ACHN (cell line): Measurements from ENCODE around the gene GLIPR2.
A peak's percentile ranks its signal among the peaks of the same experiment; 100 is the strongest.
"Not testable (repeated sequence)": the region's sequence is repeated elsewhere in the genome, so short reads cannot be mapped to it uniquely, and the experiment has no call there.

Experiments
- DNase-seq: peaks from one replicate; pipeline ENCODE4 v3.0.0-alpha.2; 2015
- in situ Hi-C: cut with HindIII; loops from 2 replicates; pipeline ENCODE4 v1.10.0; 2017; ENCODE audit warnings: low sequenced_read_pairs, low pct_ligation_motif_present, low pct_unique_long_range_greater_than_20kb

Gene GLIPR2

DNA sequence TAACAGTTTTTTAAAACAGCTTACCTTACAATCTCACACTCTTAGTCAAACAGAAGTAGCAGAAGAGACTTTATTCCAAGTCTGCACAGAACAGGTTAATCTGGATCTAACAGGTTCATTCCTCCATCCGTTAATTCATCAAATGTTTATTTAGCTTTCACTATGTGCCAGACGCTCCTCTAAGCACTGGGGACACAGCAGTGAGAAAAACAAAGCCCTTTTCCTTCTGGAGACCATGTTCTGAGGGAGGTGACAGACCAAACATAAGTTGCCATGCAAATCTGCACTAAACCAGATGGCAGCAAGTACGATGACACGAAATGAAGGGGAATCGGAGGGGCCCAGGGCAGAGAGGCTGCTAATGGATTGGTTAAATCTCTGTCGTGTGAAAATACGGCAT lies 17.1 kb upstream of the GLIPR2 start:
- in situ Hi-C loops, result no loop called here
- DNase-seq, result no peak

DNA sequence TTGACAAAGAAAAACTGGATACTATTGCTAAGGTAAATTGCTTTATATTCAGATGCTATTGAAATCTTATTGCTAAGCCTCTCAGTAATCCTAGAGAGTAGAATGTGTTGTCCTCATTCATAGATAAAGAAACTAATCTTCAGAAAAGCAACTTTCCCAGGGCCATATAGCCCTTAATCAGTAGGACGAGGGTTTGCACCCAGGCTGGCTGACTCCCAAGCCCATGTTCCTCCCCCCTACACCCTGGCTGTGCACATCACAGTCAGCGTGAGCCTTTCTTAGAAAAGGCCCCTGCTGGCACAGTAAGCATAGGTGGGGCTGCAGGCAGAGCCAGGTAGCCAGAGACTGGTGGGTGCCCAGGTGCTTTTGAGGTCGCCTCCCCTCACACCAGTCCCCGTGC lies 15.8 kb upstream of the GLIPR2 start:
- no peak for DNase-seq
- in situ Hi-C loops, result no loop called here

DNA sequence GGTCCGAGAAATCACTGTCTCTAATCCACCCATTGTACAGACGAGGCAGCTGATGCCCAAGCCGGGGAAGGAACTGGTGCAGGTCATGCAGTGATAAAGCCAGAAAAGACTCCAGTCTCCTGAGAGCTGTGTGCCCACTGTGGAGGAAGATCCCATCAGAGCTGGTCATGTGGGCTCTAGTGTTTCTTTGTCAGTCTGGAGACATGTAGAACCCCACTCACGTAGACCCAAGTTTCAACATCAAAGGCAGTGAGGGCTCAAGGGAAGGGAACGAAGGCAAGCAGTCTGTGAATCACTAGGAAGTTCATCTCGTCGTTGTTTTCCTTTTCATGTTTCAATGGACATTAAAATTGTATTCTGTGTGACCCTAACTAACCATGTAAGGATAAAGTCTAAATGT lies 14.6 kb upstream of the GLIPR2 start:
- DNase-seq, result no peak

DNA sequence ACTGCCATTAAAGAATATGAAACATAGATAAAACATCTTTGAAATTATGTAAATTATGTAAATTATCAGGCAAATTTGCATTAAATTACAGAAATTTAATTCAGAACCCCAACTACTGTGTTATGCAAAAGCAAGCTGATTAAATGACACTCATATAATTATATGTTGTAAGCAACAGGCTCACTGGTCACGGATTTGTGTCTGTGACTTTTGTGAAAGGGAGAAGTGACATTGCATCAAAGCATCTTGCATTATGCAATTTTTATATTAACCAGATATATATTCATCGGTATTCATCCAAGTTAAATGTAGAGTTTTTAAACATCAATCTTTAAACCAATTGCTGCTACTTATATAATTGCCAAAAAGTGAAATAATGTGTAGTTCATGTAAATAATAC lies 13.0 kb upstream of the GLIPR2 start:
- in situ Hi-C loops, result no loop called here
- DNase-seq, result no peak

More for the DNA sequence above, 14.6 kb upstream of the GLIPR2 start:
- in situ Hi-C loops, result no loop called here

DNA sequence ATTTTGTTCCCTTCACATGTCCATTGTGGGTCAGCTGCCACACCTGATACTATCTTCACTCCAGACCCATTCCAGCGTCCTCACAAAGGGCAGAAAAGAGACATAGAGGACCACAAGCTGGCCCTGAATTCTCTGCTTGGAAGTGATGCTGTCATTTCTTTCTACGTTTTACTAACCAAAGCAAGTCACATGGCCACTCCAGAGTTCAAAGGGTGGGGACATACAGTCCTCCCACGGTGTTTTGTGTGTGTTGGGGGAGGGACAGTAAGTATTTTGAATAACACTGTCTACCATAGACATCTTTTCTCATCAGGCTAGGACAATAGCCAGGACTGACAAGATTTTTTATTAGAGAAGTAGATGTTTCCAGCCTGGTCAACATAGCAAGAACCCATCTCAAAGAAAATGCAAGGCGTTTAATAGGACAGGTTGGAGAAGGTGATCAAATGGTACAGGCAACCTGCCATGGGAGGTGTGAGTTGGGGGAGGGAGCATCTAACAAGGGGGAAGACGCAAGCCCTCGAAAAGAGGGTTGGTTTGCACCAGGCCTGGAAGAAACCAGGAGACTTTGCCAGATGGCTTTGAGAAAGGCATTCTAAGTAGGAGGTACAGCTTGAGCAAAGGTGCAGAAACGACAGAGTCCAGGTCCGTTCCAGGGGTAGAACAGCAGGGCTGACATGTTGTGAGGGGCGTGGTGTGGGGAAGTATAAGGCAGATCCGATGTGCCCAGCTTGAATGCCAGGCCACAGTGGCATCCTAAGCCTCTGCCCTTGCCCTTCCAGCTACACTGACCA lies 11.3 kb upstream of the GLIPR2 start:
- in situ Hi-C loops, result no loop called here
- no peak for DNase-seq

DNA sequence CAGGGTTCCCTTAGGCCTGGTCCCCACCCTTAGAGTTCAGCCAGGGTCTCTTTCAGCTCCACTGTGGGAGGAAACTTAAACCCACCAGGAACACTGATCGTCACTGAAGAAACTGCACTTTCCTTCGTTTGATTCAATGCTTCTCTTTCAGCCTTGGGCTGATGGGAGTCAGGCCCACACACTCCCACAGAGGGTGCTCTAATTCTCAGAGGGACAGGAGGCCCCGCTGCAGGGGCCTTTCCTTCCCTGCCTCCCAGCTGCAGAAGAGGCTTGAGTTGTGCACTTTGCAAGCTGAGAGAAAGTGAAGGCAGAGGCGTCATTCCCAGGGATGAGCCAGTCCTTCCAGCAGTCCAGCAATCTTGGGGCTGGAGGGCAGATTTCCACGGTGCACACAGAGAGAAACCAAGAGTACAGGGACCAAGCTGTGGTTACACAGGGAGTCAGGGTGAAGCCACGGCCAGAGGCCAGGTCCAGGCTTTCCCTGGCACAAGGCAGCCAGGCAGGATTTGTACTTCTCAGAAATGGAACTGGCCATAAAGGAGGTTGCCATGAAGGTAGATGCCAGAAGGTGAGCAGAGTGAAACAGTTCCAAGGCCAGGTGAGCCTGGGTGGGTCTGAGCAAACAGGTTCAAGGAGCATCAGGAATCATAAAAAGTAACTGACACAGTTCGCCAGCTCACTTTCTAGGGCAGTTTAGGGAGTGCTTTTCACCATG lies 10.4 kb upstream of the GLIPR2 start:
- no peak for DNase-seq
- in situ Hi-C loops, result no loop called here

DNA sequence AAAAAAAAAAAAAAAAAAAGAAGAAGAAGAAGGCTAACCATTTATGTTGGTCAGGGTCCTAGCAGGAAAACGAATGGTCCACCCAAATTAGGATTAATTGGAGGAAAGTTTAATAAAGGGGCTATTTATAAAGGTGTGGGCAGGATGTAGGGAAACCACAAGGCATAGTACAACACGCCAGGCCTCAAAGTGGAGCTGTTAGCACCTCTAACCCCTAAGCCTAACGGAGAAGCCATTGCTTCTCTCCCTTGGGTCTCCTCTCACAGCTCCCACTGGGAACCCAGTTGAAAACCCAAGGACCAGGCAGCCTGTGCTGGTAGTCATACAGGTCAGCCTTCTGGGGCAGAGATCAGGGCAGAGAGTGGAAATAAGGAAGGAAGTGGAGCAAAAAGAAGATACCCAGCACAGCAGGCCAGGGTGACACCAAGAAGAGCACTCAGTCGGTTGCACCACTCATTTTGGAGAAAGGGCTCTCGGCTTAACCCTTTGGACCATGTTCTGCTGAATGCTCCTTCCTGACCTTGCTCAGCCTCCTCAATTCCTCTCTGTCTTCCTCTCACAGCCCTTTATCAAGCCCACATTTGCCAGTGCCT lies 8.8 kb upstream of the GLIPR2 start:
- no peak for DNase-seq
- in situ Hi-C loops, result no loop called here

DNA sequence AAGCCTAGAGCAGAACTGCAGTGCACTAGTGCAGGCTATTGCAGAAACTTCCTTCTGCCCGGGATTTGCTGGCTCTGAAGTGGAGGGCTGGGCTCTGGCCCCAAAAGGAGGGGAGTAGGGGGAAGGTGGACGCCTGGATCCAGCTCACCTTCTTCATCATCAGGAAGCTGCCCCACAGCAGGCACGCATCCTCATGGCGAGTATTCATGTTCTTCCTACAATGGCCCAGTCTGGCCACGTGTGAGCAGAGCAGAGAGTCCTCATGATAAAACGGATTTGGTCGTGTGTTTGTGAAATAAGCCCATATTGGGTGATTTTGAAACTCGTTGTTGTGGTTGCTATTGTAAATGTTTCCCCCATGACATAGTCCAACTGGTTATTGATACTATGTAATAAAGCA lies 8.2 kb upstream of the GLIPR2 start:
- DNase-seq, result no peak

DNA sequence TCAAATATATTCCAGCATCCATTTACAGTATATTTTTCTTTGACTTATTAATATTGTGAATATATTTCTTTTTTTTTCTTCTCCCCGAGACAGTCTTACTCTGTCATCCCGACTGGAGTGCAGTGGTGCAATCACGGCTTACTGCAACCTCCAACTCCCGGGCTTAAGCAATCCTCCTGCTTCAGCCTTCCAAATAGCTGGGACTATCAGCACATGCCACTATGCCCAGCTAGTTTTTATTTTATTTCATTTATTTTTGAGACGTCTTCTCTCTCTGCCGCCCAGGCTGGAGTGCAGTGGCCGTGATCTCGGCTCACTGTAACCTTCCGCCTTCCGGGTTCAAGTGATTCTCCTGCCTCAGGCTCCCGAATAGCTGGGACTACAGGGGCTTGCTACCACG lies 7.4 kb upstream of the GLIPR2 start:
- DNase-seq, result no peak

More for the DNA sequence above, 8.2 kb upstream of the GLIPR2 start:
- in situ Hi-C loops, result no loop called here

DNA sequence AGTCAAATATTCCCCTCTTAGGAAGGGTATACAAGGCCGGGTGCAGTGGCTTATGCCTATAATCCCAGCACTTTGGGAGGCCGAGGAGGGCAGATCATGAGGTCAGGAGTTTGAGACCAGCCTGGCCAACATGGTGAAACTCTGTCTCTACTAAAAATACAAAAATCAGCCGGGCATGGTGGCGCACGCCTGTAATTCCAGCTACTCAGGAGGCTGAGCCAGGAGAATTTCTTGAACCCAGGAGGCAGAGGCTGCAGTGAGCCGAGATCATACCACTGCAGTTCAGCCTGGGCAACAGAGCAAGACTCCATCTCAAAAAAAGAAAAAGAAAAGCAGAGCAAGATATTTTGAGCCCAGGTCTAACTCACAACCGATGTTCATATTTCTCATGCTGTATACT lies 4.9 kb upstream of the GLIPR2 start:
- DNase-seq, in situ Hi-C loops: not testable (repeated sequence)

More for the DNA sequence above, 7.4 kb upstream of the GLIPR2 start:
- in situ Hi-C loops, result no loop called here

DNA sequence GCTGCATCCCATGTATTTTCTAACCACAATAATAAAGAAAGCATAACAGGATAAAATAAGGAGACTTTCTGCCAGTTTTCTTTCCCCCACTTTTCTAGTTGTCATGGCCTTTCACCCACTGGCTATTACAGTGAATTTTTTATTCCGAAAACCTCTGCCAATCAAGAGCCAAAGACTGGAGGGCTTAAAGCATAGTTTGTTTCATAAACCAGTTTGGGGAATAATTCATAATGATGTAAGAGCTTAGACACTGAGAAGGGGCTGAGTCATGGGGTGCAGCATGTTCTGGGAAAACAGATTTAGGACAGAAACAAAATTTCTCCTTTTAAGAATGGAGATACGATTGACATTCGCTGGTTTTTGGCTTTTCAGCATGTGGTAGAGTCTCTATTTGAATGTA lies 4.4 kb upstream of the GLIPR2 start:
- in situ Hi-C loops, result no loop called here
- DNase-seq, result no peak

DNA sequence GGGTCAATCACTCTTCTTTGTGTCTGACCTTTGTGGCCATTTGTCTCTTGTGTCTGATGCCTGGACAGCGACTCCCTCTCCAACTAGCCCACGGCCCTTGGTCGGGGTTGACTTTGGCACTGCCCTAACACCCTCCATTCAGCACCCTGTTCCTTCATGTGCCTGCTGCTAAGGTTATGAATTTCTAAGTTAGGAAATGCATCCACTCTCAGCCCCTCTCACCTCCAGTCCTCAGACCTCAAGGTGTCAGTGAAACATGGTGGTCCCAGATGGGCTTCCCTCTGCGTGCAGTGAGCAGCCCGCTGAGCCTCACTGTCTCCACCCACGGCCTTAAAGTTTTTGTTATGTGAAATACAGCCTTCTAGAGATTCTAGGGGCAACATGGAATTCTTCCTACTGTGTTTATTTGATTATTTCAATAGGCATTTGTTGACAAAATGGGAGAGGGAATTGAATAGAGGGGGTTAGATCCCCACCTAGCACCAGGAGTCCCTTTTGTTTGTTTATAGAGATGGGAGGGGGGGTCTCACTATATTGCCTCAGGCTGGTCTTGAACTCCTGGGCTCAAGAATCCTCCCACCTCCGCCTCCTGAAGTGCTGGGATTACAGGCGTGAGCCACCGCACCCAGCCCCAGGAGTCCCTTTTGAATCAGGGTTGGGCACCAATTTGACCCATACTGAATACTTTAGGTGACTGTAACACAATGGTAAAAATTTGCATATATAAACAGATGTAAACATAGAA lies 1.6 kb upstream of the GLIPR2 start:
- DNase-seq, result no peak
- in situ Hi-C loops, result no loop called here

DNA sequence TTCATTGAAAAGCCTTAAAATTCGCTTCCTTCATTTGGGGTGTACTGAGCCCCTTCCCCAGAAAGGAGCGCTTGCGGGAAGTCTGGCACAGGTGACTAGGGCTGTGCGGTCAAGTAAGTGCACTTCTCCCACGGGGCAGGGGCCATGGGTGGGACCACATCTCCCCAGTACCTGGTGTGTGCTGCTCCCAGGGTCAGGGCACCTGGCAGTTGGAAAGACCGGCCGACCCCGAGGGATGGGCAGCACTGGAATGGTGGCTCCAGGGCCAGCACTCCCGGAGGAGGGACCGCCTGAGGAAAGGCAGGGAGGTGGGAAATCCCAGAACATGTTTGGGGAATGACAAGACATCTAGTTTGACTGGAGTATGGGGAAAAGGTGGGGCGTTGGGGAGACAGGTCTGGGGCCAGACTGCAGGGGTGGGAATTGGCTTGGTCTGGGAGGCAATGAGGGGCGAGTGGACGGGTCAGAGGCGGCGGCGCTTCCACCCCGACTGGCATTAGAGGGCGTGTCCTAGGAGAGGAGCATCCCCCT lies 727 bp upstream of the GLIPR2 start:
- DNase-seq, result no peak
- in situ Hi-C loops, result no loop called here

DNA sequence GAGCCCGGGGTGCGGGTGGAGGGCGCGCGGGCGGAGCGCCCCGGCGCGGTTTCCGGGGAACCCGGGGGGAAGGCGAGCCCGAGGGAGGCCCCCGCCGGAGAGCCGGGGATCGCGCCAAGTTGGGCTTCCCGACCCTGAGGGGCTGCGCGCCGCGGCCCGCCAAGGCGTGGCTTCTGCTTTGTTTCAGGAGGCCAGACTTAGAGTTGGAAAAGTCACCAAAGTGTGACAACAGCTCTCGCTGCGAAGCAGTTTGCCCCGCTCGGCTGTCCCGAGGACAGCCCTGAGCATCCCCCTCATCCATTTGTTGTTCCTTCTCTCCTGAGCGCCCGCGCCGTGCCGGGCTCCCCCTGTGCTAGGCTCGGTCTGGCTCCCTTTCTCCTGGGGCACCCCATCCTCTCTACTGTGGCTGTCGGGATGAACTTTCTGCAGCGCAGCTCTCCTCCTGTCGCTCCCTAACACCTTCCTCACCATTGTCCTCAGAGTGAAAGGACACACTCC lies 410 bp downstream of the GLIPR2 start:
- in situ Hi-C loops, result no loop called here
- DNase-seq, result peak; percentile 12

DNA sequence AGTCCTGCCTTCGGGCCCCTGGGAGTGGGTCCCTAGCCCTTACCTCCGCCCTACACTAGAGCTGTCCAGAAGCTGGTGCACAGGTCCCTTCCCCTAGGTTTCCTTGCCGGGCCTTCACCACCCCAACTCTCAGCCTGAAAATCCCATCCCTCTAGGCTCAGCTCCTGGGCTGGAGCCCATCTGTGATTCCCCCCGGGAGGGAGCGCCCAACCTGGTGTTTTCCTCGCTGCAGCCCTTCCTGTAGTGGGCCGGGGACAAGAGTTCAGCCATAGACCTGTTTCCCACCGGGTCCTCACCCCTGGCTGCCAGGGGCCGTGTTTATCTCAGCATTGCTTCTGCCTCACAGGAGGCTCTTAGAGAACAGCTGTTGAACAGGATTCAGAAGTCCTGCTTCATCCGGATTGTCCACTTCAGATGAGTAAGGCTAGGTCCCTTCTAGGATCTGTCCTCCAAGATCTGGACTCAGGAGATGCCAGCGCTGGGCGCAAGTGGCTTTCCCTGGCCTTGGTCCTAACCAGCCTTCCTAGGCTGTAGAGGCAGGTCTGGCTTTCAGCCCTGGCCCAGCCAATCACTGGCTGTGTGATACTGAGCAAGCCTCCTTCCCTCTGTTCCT lies 965 bp downstream of the GLIPR2 start:
- in situ Hi-C loops, result no loop called here
- no peak for DNase-seq

DNA sequence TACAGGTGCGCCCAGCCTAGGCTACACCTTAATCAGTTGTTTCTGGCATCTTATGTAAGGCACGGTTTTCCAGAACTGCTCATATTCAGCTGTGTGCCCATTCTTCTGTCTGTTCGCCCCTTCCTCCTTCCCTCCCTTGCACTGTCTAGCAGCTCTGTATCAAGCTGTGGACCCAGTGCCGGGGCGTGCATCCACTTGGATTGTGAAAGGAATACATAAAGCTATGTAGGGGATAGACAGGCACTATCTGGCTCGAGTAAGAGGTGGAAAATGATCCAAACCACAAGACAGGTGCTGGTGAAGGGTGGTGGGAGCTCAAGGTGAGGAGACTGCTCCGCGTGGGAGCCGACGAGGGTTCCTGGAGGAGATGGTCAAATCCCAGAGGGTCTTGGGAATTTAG lies 2.0 kb downstream of the GLIPR2 start:
- in situ Hi-C loops, result no loop called here
- DNase-seq, result no peak

DNA sequence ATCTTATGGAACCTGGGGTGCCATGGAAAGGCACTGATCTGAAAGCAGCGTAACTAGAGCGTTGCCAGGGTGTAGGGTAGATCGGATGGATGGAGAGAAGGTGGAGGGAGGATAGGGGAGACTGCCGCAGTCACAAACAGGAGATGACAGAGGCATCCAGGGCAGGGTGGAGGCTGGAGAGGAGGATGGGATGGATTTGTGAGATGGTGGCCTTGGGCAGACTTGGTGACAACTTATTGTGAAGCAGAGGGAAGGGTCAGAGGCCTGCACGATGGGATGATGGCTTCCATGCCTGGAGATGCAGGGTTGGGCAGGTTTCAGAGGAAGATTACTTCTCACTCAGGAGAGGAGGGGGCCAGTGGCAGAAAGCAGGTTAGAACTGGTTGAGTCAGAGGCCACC lies 2.4 kb downstream of the GLIPR2 start:
- DNase-seq, result no peak

More for the DNA sequence above, 2.4 kb downstream of the GLIPR2 start:
- in situ Hi-C loops, result no loop called here
